Astrocyte (in vitro differentiated cells and primary cell): ENCODE measurements around the gene CEACAM5. TPM values are rescaled to one million over a fixed set of nuclear protein-coding genes. Genes with fewer than 3 reads are reported as not detected.

Experiments
- DNase-seq: peaks from one replicate; pipeline ENCODE4 v3.0.0-alpha.2; 2010; ENCODE audit warnings: low read depth
- FAIRE-seq: peaks from 2 replicates; lab custom pipeline; 2011; peaks lifted over from hg19 to GRCh38; lab: Jason Lieb, UNC
- H2AFZ ChIP-seq: 2 replicates; pipeline ENCODE4 v1.6.0; 2012; ENCODE audit warnings: low read depth, low read length, inconsistent platforms
- H3K27ac ChIP-seq: 2 replicates; pipeline ENCODE4 v1.5.1; 2011; ENCODE audit warnings: low read depth, low read length, inconsistent platforms
- H3K27me3 ChIP-seq: 2 replicates; pipeline ENCODE4 v1.6.0; 2011; ENCODE audit warnings: low read length, inconsistent platforms; ENCODE audit not compliant: insufficient read depth
- H3K36me3 ChIP-seq: 2 replicates; pipeline ENCODE4 v1.5.1; 2011; ENCODE audit warnings: low read length, inconsistent platforms; ENCODE audit not compliant: insufficient read depth
- H3K4me1 ChIP-seq: 2 replicates; pipeline ENCODE4 v1.5.1; 2011; ENCODE audit warnings: low read length, inconsistent platforms; ENCODE audit not compliant: insufficient read depth
- H3K4me2 ChIP-seq: 2 replicates; pipeline ENCODE4 v1.6.0; 2012; ENCODE audit warnings: low read length, inconsistent platforms
- H3K4me3 ChIP-seq: 2 replicates; pipeline ENCODE4 v1.5.1; 2011; ENCODE audit warnings: low read depth, mild to moderate bottlenecking, low read length, inconsistent platforms; ENCODE audit not compliant: insufficient read depth
- H3K79me2 ChIP-seq: 2 replicates; pipeline ENCODE4 v1.6.0; 2012; ENCODE audit warnings: mild to moderate bottlenecking, low read length, inconsistent platforms; ENCODE audit not compliant: insufficient read depth
- H3K9ac ChIP-seq: 2 replicates; pipeline ENCODE4 v1.6.0; 2012; ENCODE audit warnings: mild to moderate bottlenecking, low read length, inconsistent platforms
- H3K9me3 ChIP-seq: 2 replicates; pipeline ENCODE4 v1.5.1; 2012; ENCODE audit warnings: low read depth, mild to moderate bottlenecking, low read length, inconsistent platforms; ENCODE audit not compliant: insufficient read depth
- H4K20me1 ChIP-seq: 2 replicates; pipeline ENCODE4 v1.6.0; 2012; ENCODE audit warnings: low read length, inconsistent platforms; ENCODE audit not compliant: insufficient read depth
- H3K27ac Mint-ChIP-seq: one replicate; pipeline ENCODE4 v1.8.0; 2021; ENCODE audit warnings: mild to moderate bottlenecking, mixed read lengths; ENCODE audit not compliant: unreplicated experiment
- H3K27me3 Mint-ChIP-seq: one replicate; pipeline ENCODE4 v1.8.0; 2021; ENCODE audit warnings: low read depth, mixed read lengths; ENCODE audit not compliant: unreplicated experiment
- H3K36me3 Mint-ChIP-seq: one replicate; pipeline ENCODE4 v1.8.0; 2021; ENCODE audit warnings: low read depth, mixed read lengths; ENCODE audit not compliant: unreplicated experiment
- H3K4me1 Mint-ChIP-seq: one replicate; pipeline ENCODE4 v1.8.0; 2021; ENCODE audit warnings: low read depth, mixed read lengths; ENCODE audit not compliant: unreplicated experiment
- H3K4me3 Mint-ChIP-seq: one replicate; pipeline ENCODE4 v1.8.0; 2021; ENCODE audit warnings: mild to moderate bottlenecking, moderate library complexity, mixed read lengths; ENCODE audit not compliant: unreplicated experiment
- H3K9me3 Mint-ChIP-seq: one replicate; pipeline ENCODE4 v1.8.0; 2021; ENCODE audit warnings: mild to moderate bottlenecking, mixed read lengths; ENCODE audit not compliant: unreplicated experiment
- EZH2 ChIP-seq: IDR thresholded peaks from 2 replicates; pipeline ENCODE4 v1.6.1; 2012; ENCODE audit warnings: mild to moderate bottlenecking, low read length, inconsistent platforms; ENCODE audit not compliant: insufficient read depth
- total RNA-seq: library from RNA; stranded (reverse); gene quantifications from 2 replicates; pipeline ENCODE4 v1.2.1, GENCODE V29; 2021

The CEACAM5 gene
- total RNA-seq, 1 donor from 2014 or later = not detected

DNA sequence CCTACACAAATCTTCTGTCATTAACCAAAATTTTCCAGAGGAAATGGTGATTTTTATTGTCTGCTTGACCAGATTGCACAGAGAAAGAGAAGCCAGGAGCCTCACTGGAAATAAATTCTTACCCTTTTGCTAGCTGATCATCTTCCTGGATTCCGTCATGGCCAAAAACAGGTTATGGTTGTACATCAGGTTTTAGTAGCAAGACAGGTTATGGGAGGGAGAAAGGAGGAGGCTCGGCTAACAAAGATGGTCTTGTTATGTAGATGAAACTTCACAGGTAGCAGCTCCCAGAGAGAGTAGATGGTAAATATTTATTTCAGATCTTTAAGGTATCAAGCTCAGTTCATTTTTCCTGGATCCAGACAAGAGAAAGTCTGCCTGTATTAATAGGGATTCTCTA is 68.3 kb downstream of the CEACAM5 start:
- Histone ChIP-seq H3K9me3 (no peaks in the 10 kb centered on the region), H3K36me3 (no peaks in the 10 kb centered on the region), H4K20me1 (no peaks in the 10 kb centered on the region), H3K4me1 (no peaks in the 10 kb centered on the region), H3K4me2 (no peak overlapping the region), H3K4me3 (no peak overlapping the region), H3K27me3 (no peaks in the 10 kb centered on the region), H3K9ac (no peak overlapping the region), H2AFZ (no peak overlapping the region), H3K27ac (no peak overlapping the region), H3K79me2 (no peaks in the 10 kb centered on the region)
- no peak for TF ChIP-seq EZH2
- H3K27ac Mint-ChIP-seq = no peak overlapping the region
- no peaks in the 10 kb centered on the region for H3K36me3 Mint-ChIP-seq
- FAIRE-seq = no peak
- H3K4me1 Mint-ChIP-seq = no peaks in the 10 kb centered on the region
- no peak overlapping the region for H3K4me3 Mint-ChIP-seq
- H3K27me3 Mint-ChIP-seq = peaks cover 25% of the 10 kb centered on the region
- DNase-seq = no peak
- H3K9me3 Mint-ChIP-seq = no peaks in the 10 kb centered on the region

Other genes starting within 250 kb of the CEACAM5 start
- 2.1 and 2.4 TPM in 2 replicates for gene CEACAM21, start 132.5 kb upstream of the CEACAM5 start, total RNA-seq
- gene CEACAM4, start 81.6 kb upstream of the CEACAM5 start, total RNA-seq = not detected in 2 replicates
- not detected in 2 replicates for gene CEACAM7, start 20.4 kb upstream of the CEACAM5 start, total RNA-seq
- gene CEACAM6, start 46.9 kb downstream of the CEACAM5 start, total RNA-seq = not detected in 2 replicates
- gene CEACAM3, start 88.0 kb downstream of the CEACAM5 start, total RNA-seq = not detected in 2 replicates
- not detected in 2 replicates for gene LYPD4, start 136.1 kb downstream of the CEACAM5 start, total RNA-seq
- not detected in 2 replicates for gene DMRTC2, start 136.4 kb downstream of the CEACAM5 start, total RNA-seq
- gene RPS19, start 151.6 kb downstream of the CEACAM5 start, total RNA-seq = 2,868 and 3,078 TPM in 2 replicates
- gene CD79A, start 168.7 kb downstream of the CEACAM5 start, total RNA-seq = 0.30 and 0.41 TPM in 2 replicates
- gene ARHGEF1, start 174.6 kb downstream of the CEACAM5 start, total RNA-seq = 69.8 and 73.1 TPM in 2 replicates
- gene ERFL, start 219.8 kb downstream of the CEACAM5 start, total RNA-seq = 0.36 and 0.41 TPM in 2 replicates